Measurements from ENCODE around the gene UBTD1.

- TF ChIP-seq CTCF (IDR thresholded peaks at IDR 0.05 in 4 of 5, conservative IDR thresholded peaks at IDR 0.05 in 1 of 5) (no peak), POLR2A (IDR thresholded peaks at IDR 0.05) (no peak)
These were observed 24.2 kb downstream of the UBTD1 start for GRCh38 chr10:97522937-97523336.

All from gastrocnemius medialis (tissue), 4 donors.